NB4 (cell line): ENCODE measurements around the gene TBC1D9.
A peak's percentile ranks its signal among the peaks of the same experiment; 100 is the strongest.
"Not testable (repeated sequence)": the region's sequence is repeated elsewhere in the genome, so short reads cannot be mapped to it uniquely, and the experiment has no call there.

ENCODE experiments used
- DNase-seq: peaks from one replicate; pipeline ENCODE4 v3.0.0; 2010; ENCODE audit warnings: low read depth
- H3K4me3 ChIP-seq: one replicate; pipeline ENCODE4 v1.5.1; 2011; ENCODE audit warnings: mild to moderate bottlenecking, low read depth, low read length, moderate library complexity
- MAX ChIP-seq: IDR thresholded peaks from 2 replicates; pipeline ENCODE4 v1.6.1; 2011; ENCODE audit warnings: low read depth, low read length
- MYC ChIP-seq: IDR thresholded peaks from 2 replicates; pipeline ENCODE4 v1.6.1; 2011; ENCODE audit warnings: low read depth, low read length
- POLR2A ChIP-seq: IDR thresholded peaks from 2 replicates; pipeline ENCODE4 v1.6.1; 2011; ENCODE audit warnings: mild to moderate bottlenecking; ENCODE audit not compliant: insufficient read length; ENCODE audit errors: extremely low read depth
- TF ChIP-seq, protein P1 (sequence below): IDR thresholded peaks from one replicate; pipeline ENCODE4 v1.5.1; 2012; ENCODE audit warnings: low read depth, low read length

TBC1D9 gene

GRCh38 chr4:140793291-140793690, 37.1 kb upstream of the TBC1D9 start:
- H3K4me3 ChIP-seq: no peak overlapping the region
- no peak for DNase-seq
- TF ChIP-seq, protein P1, sequence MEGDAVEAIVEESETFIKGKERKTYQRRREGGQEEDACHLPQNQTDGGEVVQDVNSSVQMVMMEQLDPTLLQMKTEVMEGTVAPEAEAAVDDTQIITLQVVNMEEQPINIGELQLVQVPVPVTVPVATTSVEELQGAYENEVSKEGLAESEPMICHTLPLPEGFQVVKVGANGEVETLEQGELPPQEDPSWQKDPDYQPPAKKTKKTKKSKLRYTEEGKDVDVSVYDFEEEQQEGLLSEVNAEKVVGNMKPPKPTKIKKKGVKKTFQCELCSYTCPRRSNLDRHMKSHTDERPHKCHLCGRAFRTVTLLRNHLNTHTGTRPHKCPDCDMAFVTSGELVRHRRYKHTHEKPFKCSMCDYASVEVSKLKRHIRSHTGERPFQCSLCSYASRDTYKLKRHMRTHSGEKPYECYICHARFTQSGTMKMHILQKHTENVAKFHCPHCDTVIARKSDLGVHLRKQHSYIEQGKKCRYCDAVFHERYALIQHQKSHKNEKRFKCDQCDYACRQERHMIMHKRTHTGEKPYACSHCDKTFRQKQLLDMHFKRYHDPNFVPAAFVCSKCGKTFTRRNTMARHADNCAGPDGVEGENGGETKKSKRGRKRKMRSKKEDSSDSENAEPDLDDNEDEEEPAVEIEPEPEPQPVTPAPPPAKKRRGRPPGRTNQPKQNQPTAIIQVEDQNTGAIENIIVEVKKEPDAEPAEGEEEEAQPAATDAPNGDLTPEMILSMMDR: no peak
- TF ChIP-seq MYC (no peak), POLR2A (no peak), MAX (no peak)

DNA sequence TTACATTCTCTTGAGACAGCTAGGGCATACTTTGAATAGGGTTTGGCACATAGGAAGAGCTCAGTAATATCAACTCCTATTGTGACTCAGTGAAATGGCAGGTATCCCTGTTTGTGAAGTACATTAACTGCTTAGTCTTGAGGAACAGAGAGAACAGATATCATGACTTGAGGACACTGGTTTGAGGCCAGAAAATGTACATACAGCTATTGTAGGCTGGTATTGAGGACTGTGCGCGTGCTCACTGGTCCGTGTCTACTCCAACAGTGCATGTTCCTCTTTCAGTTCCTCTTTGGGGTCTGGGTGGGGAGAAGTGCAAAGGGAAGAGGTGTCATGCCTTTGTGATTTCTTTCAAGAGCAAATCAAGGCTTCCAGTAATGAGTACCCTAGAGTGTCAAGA, 34.6 kb upstream of the TBC1D9 start:
- DNase-seq: peak; percentile 65
- no peak overlapping the region for H3K4me3 ChIP-seq
- TF ChIP-seq MAX (no peak), POLR2A (no peak)

DNA sequence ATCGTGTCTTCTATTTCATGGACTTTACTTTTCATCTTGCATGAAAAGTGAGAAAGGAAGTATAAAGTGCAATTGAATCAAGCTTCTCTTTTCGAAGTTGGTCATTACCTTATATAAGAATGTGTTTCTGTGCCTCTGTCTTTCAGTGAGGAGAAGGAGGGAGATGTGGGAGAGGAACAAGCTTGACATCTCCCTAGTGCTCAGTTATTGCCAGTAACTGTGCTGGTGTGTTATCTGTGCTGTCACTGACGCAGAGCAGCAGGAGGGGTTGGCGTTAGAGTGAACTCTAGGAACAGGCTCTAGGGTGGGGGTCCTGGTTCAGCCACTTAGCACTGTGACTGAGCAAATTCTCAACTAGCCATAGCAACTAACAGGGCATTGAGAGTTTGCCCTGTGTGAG, 34.0 kb upstream of the TBC1D9 start:
- no peak overlapping the region for H3K4me3 ChIP-seq
- TF ChIP-seq, protein P1: no peak
- no peak for TF ChIP-seq MAX
- no peak for TF ChIP-seq MYC
- TF ChIP-seq POLR2A: no peak
- DNase-seq: no peak

DNA sequence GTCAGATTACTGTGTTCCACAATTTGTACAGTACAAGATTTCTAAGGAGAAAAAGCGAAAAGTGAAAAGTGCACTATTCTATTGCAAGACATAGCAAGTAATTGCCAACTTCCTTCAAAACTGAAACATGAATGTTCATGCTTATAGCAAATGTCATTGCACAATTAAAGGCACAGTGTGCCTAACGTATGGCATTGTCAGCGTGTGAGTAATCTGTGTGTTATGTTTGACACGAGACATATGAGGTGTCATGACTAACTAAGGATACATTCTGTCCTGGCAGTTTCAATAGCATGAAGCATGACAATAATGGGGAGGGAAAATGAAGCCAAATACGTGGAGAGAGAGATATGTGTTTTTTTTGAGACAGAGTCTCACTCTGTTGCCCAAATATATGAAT, 33.6 kb upstream of the TBC1D9 start:
- TF ChIP-seq MYC (no peak), MAX (no peak), POLR2A (no peak)
- TF ChIP-seq, protein P1: no peak

GRCh38 chr4:140782787-140783186, 26.6 kb upstream of the TBC1D9 start:
- not testable (repeated sequence) for H3K4me3 ChIP-seq, DNase-seq

More for the DNA sequence above, 33.6 kb upstream of the TBC1D9 start:
- H3K4me3 ChIP-seq: no peak overlapping the region
- no peak for DNase-seq

- no peak for DNase-seq
- H3K4me3 ChIP-seq: no peak overlapping the region
- TF ChIP-seq POLR2A (no peak), MAX (no peak), MYC (no peak)
- TF ChIP-seq, protein P1: no peak
Measured at GRCh38 chr4:140781596-140781995, 25.4 kb upstream of the TBC1D9 start.

GRCh38 chr4:140777894-140778293, 21.7 kb upstream of the TBC1D9 start:
- no peak for DNase-seq
- no peak overlapping the region for H3K4me3 ChIP-seq
- TF ChIP-seq, protein P1: no peak
- TF ChIP-seq POLR2A: no peak
- no peak for TF ChIP-seq MAX
- no peak for TF ChIP-seq MYC
